ENCODE results near the gene PLEKHG7. TPM values are rescaled to one million over a fixed set of nuclear protein-coding genes. Genes with fewer than 3 reads are reported as not detected.

Gene PLEKHG7
- total and polyA plus RNA-seq, 2 experiments from 2014 or later = not detected

- H3K27ac ChIP-seq = no peak overlapping the region
Measured at GRCh38 chr12:92721656-92722055, 18.9 kb downstream of the PLEKHG7 start.

GRCh38 chr12:92722897-92723296 lies 20.1 kb downstream of the PLEKHG7 start:
- Histone ChIP-seq H3K27ac (no peak overlapping the region), H3K27me3 (replicated peaks; ENCODE audit: insufficient read depth) (no peaks in the 10 kb centered on the region), H3K9me2 (ENCODE audit: insufficient read depth) (no peaks in the 10 kb centered on the region), H2AFZ (no peak overlapping the region), H3F3A (ENCODE audit: insufficient read depth) (peaks cover 12% of the 10 kb centered on the region; the same call in 1 of the 2 replicates), H3K4me3 (no peak overlapping the region), H3K9me3 (ENCODE audit: low read depth) (no peaks in the 10 kb centered on the region), H3K9ac (no peak overlapping the region), H3K4me2 (ENCODE audit: unreplicated experiment) (no peak overlapping the region), H4K20me1 (ENCODE audit: insufficient read depth) (no peaks in the 10 kb centered on the region), H3K36me3 (ENCODE audit: low read depth) (no peaks in the 10 kb centered on the region), H3K4me1 (ENCODE audit: insufficient read depth) (peaks cover 11% of the 10 kb centered on the region), H3K79me2 (ENCODE audit: insufficient read depth) (no peaks in the 10 kb centered on the region)
- in situ Hi-C loops (cut with MboI) = no loop called here
- 68 to 70% methylated on average over 3 of the region's 3 CpGs for WGBS, 2 experiments (ENCODE audit: low coverage in 1 of 2, low lambda C conversion rate in 2 of 2, missing lambda C conversion rate in 2 of 2)
- no peak for DNase-seq
- TF ChIP-seq EZH2phosphoT487 (IDR thresholded peaks at IDR 0.05; ENCODE audit: insufficient read depth, low read depth) = no peak
- no peak for TF ChIP-seq EZH2 (IDR thresholded peaks at IDR 0.05; ENCODE audit: insufficient read depth, poor library complexity, severe bottlenecking)

More at GRCh38 chr12:92721656-92722055, 18.9 kb downstream of the PLEKHG7 start:
- Histone ChIP-seq H3K9ac (no peak overlapping the region), H2AFZ (no peak overlapping the region), H3K9me2 (ENCODE audit: insufficient read depth) (no peaks in the 10 kb centered on the region), H3K9me3 (ENCODE audit: low read depth) (no peaks in the 10 kb centered on the region), H3K4me3 (no peak overlapping the region), H3F3A (ENCODE audit: insufficient read depth) (peaks cover 12% of the 10 kb centered on the region; the same call in 1 of the 2 replicates), H3K27me3 (replicated peaks; ENCODE audit: insufficient read depth) (no peaks in the 10 kb centered on the region), H3K4me2 (ENCODE audit: unreplicated experiment) (no peak overlapping the region), H3K79me2 (ENCODE audit: insufficient read depth) (no peaks in the 10 kb centered on the region), H4K20me1 (ENCODE audit: insufficient read depth) (no peaks in the 10 kb centered on the region), H3K4me1 (ENCODE audit: insufficient read depth) (peaks cover 11% of the 10 kb centered on the region), H3K36me3 (ENCODE audit: low read depth) (no peaks in the 10 kb centered on the region)
- DNase-seq = no peak
- in situ Hi-C loops (cut with MboI) = no loop called here
- 42 to 63% methylated on average over 1 of the region's 1 CpG for WGBS, 2 experiments (ENCODE audit: low coverage in 1 of 2, low lambda C conversion rate in 2 of 2, missing lambda C conversion rate in 2 of 2)
- TF ChIP-seq EZH2 (IDR thresholded peaks at IDR 0.05; ENCODE audit: insufficient read depth, poor library complexity, severe bottlenecking) (no peak), EZH2phosphoT487 (IDR thresholded peaks at IDR 0.05; ENCODE audit: insufficient read depth, low read depth) (no peak)

- no peak for DNase-seq
- H3K9me2 ChIP-seq (ENCODE audit: insufficient read depth) = no peaks in the 10 kb centered on the region
- H3K79me2 ChIP-seq (ENCODE audit: insufficient read depth) = no peaks in the 10 kb centered on the region
- H3K4me3 ChIP-seq = no peak overlapping the region
- H2AFZ ChIP-seq = no peak overlapping the region
- H3K27ac ChIP-seq = no peak overlapping the region
- TF ChIP-seq EZH2 (IDR thresholded peaks at IDR 0.05; ENCODE audit: insufficient read depth, poor library complexity, severe bottlenecking) (no peak), EZH2phosphoT487 (IDR thresholded peaks at IDR 0.05; ENCODE audit: insufficient read depth, low read depth) (no peak)
- no peaks in the 10 kb centered on the region for H3K4me1 ChIP-seq (ENCODE audit: insufficient read depth)
- H3K4me2 ChIP-seq (ENCODE audit: unreplicated experiment) = no peak overlapping the region
- in situ Hi-C loops (cut with MboI) = no loop called here
- no peaks in the 10 kb centered on the region for H3F3A ChIP-seq (ENCODE audit: insufficient read depth)
- 31 to 34% methylated on average over 4 of the region's 4 CpGs for WGBS, 2 experiments (ENCODE audit: low coverage in 1 of 2, low lambda C conversion rate in 2 of 2, missing lambda C conversion rate in 2 of 2)
- H3K36me3 ChIP-seq (ENCODE audit: low read depth) = no peaks in the 10 kb centered on the region
- no peaks in the 10 kb centered on the region for H3K27me3 ChIP-seq (replicated peaks; ENCODE audit: insufficient read depth)
- no peaks in the 10 kb centered on the region for H3K9me3 ChIP-seq (ENCODE audit: low read depth)
- no peak overlapping the region for H3K9ac ChIP-seq
- H4K20me1 ChIP-seq (ENCODE audit: insufficient read depth) = no peaks in the 10 kb centered on the region
Measured at GRCh38 chr12:92726850-92727249, 24.1 kb downstream of the PLEKHG7 start.

DNA sequence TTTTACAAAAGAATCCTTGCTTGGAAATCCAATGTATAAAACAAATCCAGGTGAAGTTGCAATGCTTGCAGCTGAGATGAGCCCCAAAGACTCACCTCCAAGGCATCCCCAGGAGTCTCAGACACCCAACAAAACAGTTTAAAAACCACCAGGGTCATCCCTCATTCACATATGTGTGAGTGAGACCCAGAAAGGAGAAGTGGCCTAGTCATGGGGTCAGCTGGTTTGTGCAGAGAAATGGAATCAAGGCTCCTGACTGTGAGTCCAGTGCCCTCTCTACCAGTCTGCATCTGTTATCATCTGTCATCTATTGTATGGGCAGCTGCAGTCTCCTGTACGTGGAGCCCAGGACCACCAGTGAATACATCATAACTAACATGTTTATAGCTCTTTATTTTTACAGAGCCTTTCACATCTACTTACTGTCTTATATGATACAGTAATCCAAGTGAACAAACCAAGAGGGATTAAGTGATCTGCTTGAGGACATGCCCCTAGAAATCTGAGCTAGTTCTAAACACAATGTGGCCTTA lies 27.1 kb downstream of the PLEKHG7 start:
- H2AFZ ChIP-seq = no peak overlapping the region
- H3K4me3 ChIP-seq = no peak overlapping the region
- 14 to 23% methylated on average over 1 of the region's 1 CpG for WGBS, 2 experiments (ENCODE audit: low coverage in 1 of 2, low lambda C conversion rate in 2 of 2, missing lambda C conversion rate in 2 of 2)
- peaks cover 4% of the 10 kb centered on the region for H3K4me1 ChIP-seq (ENCODE audit: insufficient read depth)
- no peaks in the 10 kb centered on the region for H3K36me3 ChIP-seq (ENCODE audit: low read depth)
- no peak for DNase-seq
- no peak overlapping the region for H3K27ac ChIP-seq
- H3K27me3 ChIP-seq (replicated peaks; ENCODE audit: insufficient read depth) = no peaks in the 10 kb centered on the region
- H3F3A ChIP-seq (ENCODE audit: insufficient read depth) = no peaks in the 10 kb centered on the region
- H3K4me2 ChIP-seq (ENCODE audit: unreplicated experiment) = no peak overlapping the region
- TF ChIP-seq EZH2phosphoT487 (IDR thresholded peaks at IDR 0.05; ENCODE audit: insufficient read depth, low read depth) (no peak), EZH2 (IDR thresholded peaks at IDR 0.05; ENCODE audit: insufficient read depth, poor library complexity, severe bottlenecking) (no peak)
- no peaks in the 10 kb centered on the region for H3K9me3 ChIP-seq (ENCODE audit: low read depth)
- H3K79me2 ChIP-seq (ENCODE audit: insufficient read depth) = no peaks in the 10 kb centered on the region
- H3K9me2 ChIP-seq (ENCODE audit: insufficient read depth) = no peaks in the 10 kb centered on the region
- no peaks in the 10 kb centered on the region for H4K20me1 ChIP-seq (ENCODE audit: insufficient read depth)
- in situ Hi-C loops (cut with MboI) = no loop called here
- H3K9ac ChIP-seq = no peak overlapping the region

All from GM23248 (cell line).